Measurements from ENCODE around the gene BBS12.
"Not testable (repeated sequence)": the region's sequence is repeated elsewhere in the genome, so short reads cannot be mapped to it uniquely, and the experiment has no call there.

The BBS12 gene

DNA sequence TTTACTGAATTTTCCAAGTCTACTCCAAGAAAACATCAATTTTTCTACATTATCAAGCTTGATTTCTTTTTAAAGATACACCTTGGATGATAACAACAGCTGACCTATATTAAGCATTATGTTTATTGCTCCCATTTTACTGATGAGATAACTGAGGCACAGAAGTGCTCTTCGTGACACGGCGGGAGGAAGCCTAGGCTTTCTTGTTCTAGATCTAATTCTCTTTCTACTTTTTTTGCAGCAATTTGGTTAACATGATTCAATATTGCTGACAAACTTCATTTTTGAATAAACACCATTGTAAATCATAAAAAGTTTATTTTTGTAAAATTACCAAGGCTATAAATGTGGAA is 33.8 kb downstream of the BBS12 start:
- no peak for DNase-seq

DNA sequence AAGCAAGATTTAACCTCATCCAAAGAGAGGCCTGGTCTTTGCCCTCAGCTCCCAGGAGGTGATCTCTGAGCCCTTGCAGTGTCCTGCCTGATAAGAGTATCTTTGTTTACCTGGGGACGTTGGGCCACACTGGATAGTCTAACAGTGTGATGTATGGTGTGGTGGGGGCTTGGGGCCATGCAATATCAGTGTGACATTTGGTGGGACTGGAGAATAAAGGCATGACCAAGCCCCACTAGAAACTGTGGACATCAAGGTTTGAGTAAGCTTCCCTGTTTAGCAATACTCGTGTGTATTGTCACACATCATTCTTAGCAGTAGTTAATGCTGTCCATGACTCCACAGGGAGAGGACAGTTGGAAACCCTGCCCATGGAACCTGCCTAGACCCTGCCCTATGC is 34.4 kb downstream of the BBS12 start:
- DNase-seq, result no peak

DNA sequence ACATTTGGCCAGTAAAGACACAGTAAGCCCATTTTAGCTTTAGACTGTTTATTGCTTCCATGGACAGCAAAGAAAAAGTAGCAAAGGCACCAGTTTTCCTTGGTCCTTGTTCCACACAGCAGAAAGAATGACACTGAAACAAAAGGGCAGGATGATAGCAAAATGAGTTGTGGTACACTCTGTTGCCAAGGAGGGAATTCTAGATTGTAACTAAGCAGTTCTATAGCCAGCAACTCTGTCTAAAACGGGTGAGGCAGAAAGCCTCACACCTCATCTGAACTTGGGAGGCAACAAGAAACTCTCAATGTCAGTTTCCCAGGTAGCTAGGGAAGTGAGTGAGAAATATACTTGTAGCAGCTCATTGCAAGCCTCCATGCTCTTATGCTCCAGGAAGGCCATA is 39.2 kb downstream of the BBS12 start:
- DNase-seq, result no peak

DNA sequence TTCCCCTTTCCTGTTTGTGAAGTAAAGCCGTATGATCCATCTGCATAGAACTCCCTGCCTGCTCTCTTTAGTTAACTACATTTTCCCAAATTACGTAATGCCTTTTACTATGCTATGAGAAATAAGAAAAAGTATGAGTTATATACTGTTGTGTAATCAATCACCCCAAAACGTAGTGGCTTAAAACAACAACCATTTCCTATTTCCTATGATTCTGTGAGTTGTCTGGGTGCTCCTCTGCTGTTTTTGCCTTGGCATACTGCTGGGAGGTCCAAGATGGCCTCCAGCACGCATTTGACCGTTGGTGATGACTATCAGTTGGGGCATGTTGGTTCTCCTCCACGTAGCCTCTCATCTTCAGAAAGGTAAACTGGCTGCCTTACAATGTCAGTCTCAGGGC is 39.8 kb downstream of the BBS12 start:
- no peak for DNase-seq

DNA sequence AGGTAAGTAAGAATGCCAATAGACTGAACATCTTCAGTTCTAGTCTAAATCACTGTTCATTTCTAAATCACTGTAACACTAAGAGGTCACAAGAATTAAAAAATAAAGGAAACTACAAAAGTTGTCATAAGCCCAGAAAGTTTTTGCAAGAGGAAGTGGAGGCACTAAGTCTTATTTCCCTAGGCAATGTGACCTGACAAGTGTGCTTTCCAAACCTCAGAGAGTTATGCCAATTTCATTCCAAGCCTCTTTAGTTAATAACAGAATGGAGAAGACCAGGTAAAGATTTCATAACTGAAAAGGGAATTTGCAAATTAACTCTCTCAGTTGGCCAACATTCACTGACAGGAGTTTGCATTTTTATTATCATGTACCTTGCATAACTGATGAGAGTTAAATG is 40.5 kb downstream of the BBS12 start:
- no peak for DNase-seq

DNA sequence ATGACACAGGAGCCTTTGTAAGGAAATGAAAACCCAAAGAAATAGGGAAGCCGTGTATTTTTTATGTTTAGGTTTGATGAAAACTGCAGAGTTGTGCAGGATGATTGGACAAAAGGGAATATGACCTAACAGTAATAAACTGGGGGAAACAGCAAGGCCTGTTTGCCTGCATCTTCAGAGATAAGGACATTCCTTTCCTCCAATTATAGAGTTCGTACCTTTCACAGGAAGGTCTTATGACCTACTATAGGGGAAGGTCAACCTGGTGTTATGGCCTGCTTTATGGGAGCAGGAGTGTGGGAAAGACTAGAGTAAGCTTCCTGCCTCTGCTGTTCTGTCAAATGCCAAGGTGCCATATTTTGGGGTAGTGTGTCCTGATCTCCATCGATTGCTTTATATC is 42.5 kb downstream of the BBS12 start:
- no peak for DNase-seq

DNA sequence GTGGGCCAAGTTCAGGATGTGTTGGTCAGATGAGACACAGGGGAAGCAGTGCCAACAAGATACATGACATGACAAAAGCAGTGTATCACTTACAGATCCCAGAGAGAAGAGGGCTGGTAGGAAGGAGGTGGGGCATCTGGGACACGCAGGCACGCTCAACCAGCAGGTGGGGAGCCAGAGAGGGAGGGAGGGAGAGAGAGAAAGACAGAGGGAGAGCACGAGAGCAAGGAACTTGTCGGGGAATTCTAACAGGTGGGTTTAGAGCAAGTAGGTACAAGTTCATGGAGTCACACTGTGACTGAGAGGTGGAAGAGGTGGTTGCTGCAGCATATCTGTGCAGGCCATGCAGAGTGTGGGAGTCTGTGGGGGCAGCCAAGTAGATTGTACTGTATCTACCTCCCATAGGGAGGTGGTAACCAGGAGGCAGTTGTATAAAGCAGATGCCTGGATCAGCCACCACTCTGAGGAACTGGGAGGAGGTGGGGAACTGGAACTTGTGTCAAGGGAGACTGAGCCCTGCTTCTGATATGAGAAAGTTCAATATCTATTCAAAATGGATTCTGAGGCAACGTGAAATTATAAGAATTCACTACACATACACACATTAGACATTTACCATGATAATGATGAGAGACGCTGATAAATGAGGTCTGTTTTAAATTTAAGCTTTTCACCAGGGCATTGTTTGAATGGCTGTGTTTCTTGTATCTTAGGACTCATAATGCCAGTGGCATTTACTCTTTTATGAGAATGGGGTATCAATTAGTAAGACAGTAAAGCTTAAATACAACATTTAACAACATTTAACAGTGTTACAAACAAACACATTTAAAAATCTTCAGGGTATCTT is 43.7 kb downstream of the BBS12 start:
- no peak for DNase-seq

DNA sequence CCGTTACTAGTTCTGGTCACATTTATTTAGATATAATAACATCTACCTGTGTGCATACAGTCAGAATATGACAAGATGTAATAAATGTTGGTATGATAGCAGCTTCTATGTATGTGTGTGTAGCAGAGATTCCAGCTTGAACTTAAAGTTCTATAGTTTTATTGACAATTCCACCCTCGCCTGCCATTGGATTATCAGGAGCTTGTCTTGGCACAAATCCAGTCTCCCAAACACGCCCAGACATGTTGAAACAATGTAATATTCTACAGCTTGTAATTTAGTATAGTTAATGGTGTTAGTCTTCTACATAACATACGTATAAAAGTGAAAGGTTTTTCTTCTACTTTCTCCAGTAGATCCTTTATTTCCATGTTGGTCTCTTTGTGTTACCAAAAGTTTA is 44.4 kb downstream of the BBS12 start:
- DNase-seq, result peak in 1 of 2 experiments; percentile 1

DNA sequence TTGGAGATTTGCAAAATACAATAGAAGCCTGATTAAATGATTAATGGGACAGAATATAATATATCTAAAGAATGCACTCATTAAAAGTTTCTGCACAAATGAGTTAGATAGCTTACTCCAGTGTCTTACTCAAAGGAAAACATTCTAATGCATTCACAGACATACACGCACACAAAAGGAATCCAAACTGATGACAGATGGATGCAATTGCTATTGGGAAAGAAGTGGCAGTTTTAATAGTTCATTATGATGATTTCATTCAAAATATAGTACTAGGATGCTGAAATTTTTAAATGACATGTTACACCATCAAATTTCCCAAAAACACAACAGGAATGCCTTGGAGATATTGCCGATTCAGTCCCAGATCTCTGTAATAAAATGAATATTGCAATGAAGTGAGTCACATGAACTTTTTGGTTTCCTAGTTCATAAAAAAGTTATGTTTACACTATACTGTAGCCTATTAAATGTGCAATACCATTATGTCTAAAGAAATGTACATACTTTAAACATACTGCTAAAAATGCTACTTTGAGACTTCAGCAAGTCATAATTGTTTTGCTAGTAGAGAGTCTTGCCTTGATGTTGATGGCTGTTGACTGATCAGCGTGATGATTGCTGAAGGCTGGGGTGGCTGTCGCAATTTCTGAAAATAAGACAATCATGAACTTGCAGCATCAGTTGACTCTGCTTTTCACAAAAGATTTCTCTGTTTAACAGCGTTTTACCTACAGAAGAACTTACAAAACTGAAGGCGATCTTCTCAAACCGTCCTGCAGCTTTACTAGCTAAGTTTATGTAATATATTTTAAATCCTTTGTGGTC is 45.6 kb downstream of the BBS12 start:
- DNase-seq, result no peak

DNA sequence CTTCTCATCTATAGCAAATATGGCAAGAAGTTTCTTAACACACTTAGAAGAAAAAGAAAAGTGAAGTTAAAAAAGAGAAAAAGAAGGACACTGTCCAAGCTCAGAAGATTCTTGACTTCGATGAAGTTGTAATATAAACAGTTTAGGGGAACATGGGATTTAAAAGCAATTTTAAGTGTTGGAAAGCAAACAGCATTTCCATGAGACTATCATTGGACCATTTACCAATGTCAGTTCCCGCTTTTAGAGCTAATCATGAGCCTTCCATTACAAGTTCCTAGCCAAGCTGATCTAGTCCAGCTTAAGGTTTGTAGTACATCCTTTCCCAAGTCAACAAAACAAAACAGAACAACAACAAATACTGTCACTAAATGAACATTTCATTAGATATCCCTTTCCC is 49.0 kb downstream of the BBS12 start:
- no peak for DNase-seq

DNA sequence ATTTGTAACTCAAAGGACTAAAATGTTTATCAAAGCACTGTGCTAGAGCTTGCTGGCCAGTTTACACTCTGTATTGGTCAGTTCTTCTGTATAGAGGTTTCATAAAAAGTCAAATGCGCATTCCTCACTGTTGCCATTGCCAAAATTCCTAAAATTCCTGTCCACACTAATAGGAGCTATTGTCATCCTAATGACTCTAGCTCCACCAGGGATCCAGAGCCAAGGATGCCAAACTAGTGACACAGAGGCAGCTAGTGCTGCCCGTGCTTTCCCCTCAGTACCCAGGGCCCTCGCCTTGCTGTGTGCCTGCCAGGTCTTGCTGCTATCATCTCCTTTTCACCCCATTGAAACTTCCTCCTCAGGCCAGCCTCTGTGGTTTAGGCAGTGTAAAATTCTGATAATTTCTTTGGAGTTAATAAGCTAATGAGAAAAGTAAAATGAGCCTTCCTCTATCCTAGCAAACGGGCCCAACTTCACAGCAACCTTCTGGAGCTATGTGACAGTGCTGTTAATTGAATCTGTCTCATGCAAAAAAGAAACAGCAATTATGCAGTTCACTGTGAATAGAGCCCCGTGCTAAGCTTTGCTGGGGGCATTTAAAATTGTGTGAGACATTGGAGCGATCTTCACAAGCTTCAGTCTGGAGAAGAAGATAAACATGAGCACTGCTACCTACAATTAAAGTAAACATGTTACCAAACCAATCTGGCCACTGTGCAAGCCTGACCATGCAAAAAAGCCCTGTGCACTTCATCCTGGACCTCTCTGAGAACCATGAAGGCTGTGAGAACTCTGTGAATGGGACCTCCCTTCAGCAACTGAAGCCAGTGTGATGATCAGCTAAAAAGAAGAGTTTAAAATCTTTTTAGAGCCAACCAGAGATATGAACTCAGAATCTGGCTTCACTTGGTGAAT is 51.1 kb downstream of the BBS12 start:
- no peak for DNase-seq

DNA sequence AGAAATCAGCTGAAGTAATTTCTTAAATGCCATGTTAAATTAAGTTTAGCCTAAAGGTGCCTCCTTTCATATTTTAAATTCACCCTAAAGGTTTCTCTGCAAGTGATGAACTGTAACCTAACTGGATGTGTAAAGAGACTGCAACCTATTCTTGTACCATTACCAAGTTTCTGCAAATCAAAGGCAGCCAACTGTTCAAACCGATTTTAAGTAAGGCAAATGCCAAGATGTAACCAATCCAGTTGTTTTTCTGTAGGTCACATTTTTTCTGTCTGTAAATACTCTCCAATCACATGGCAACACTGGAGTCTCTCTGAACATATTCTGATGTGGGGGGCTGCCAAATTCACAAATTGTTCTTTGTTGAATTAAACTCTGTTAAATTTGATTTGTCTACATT is 51.8 kb downstream of the BBS12 start:
- DNase-seq, result no peak

DNA sequence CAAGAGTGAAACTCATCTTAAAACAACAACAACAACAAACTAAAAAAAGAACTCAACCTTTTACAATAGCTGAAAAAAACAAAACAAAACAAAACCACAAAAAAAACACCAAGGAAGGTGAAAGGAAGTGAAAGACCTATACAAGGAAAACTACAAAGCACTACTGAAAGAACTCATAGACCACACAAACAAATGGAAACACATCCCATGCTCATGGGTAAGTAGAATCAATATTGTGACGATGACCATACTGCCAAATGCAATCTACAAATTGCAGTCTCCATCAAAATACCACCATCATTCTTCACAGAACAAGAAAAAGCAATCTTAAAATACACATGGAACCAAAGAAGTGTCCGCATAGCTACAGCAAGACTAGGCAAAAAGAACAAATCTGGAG is 52.6 kb downstream of the BBS12 start:
- DNase-seq, result no peak

DNA sequence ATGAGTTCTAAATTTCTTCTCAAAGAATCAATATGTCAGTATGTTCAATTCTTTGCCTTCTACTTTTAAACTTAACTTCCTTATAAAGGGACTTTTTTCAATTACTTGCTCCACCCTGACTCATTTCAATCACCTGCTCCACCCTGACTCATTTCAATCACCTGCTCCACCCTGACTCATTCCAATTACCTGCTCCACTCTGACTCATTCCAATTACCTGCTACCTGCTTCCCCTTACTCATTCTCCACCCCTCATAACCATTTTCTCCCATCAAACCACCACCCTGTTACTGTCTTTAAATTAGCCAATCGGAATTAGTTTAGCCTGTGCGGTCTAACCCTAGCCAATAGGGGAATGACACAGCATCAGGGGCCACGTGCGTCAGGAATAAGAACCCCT is 53.8 kb downstream of the BBS12 start:
- not testable (repeated sequence) for DNase-seq

DNA sequence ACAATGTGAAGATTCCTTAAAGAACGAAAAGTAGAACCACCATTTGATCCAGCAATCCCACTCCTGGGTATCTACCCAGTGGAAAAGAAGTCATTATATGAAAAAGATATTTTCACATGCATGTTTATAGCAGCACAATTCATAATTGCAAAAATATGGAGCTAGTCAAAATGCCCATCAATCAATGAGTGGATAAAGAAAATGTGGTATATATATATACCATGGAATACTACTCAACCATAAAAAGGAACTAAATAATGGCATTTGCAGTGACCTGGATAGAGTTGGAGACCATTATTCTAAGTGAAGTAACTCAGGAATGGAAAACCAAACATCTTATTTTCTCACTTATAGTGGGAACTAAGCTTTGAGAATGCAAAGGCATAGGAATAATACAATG is 54.4 kb downstream of the BBS12 start:
- not testable (repeated sequence) for DNase-seq

DNA sequence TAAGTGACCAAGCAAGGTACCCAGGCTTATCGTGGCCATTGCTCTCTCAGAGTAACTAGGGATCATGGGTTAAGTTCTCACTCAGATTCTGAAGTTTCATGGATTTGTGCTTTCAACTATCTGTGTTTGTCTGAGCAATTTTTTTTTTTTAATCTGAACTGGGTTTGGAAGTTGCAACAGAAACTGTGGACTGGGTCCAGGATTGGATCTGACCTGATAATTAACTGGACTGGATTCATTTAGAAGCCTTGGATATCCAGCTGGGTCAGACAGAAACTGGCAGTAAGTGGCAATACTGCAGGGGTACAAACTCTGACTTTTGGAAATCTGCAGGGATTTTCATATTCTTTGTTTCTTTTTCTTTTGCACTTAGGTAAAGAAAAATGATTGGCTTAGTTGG is 55.4 kb downstream of the BBS12 start:
- no peak for DNase-seq

DNA sequence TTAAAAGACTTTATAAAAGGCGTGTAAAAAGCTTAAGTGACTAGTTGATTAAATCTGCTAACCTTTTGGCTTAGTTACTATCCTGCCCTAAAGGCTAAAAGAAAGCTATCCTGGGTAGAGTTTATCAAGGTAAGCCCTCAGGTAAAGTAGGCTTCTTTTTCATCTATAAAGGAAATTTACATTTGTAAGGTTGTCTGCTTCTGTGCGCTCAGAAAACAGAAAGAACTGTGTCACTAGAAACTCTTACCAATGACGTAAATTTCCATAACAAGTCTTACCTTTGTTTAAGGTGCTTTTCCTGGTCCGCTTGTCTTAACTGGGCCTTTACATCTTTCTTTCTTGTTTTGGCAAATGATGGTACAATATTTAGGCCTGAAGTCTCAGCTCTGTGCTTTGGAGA is 56.4 kb downstream of the BBS12 start:
- DNase-seq, result no peak

DNA sequence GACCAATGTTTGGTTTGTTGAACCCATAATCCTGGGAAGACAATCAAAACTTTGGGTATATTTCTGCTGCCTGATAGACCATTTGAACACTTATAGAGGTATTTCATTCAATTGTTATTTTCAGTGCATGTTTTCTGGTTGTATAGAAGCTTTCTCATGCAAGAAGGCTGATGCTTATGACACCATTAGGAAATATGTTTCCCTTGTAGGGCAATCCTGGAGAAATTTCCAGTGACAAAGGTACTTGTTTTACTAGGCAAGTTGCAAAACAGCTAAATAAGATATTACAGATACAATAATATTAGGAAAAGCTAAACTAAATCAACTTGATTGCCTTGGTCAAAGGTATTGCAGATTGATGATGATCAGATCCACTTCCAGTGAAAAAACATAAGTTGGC is 61.3 kb downstream of the BBS12 start:
- no peak for DNase-seq
